Lung (tissue), 12 donors: ENCODE measurements around the gene CD69. TPM values are rescaled to one million over a fixed set of nuclear protein-coding genes. Genes with fewer than 3 reads are reported as not detected.

ENCODE experiments used
- ATAC-seq: fragments of 200-7000 bp; cut with Tn5 transposase; one replicate; pipeline ENCODE4 v1.9.1; 2020; ENCODE audit warnings: moderate number of reproducible peaks; ENCODE audit not compliant: insufficient read depth, low FRiP score
- DNase-seq, 3 donors: peaks; one replicate each; pipeline ENCODE4 v3.0.0-alpha.2; 2013 to 2017
- H3K27ac ChIP-seq, 2 donors: one replicate each; pipeline ENCODE4 v1.5.1; 2013; ENCODE audit warnings: mild to moderate bottlenecking in 2 of 2, moderate library complexity in 2 of 2, control low read depth in 1 of 2, inconsistent platforms in 1 of 2, low read depth in 1 of 2, low read length in 1 of 2
- H3K27me3 ChIP-seq, 3 donors: one replicate each; pipeline ENCODE4 v1.5.1; 2013; ENCODE audit warnings: low read length in 2 of 3; ENCODE audit not compliant: control insufficient read depth in 3 of 3, insufficient read depth in 3 of 3
- H3K36me3 ChIP-seq, 4 donors: one replicate each; pipeline ENCODE4 v1.5.1; 2013; ENCODE audit warnings: low read length in 4 of 4, mild to moderate bottlenecking in 1 of 4, moderate library complexity in 1 of 4; ENCODE audit not compliant: control insufficient read depth in 4 of 4, insufficient read depth in 4 of 4
- H3K4me1 ChIP-seq, 5 donors: one replicate each; pipeline ENCODE4 v1.5.1; 2013; ENCODE audit warnings: low read length in 5 of 5, mild to moderate bottlenecking in 2 of 5, moderate library complexity in 1 of 5; ENCODE audit not compliant: control insufficient read depth in 5 of 5, insufficient read depth in 5 of 5
- H3K4me3 ChIP-seq: one replicate; pipeline ENCODE4 v1.5.1; 2013; ENCODE audit warnings: mild to moderate bottlenecking, control low read depth, moderate library complexity
- H3K9ac ChIP-seq, 2 donors: one replicate each; pipeline ENCODE4 v1.5.1; 2013; ENCODE audit warnings: low read length in 2 of 2, control low read depth in 1 of 2; ENCODE audit not compliant: insufficient read depth in 1 of 2
- H3K9me3 ChIP-seq, 4 donors: one replicate each; pipeline ENCODE4 v1.5.1; 2013; ENCODE audit warnings: low read length in 3 of 4, mild to moderate bottlenecking in 1 of 4, moderate library complexity in 1 of 4; ENCODE audit not compliant: control insufficient read depth in 4 of 4, insufficient read depth in 3 of 4
- CTCF ChIP-seq: IDR thresholded peaks from 2 replicates; pipeline ENCODE4 v1.5.1; 2012; ENCODE audit warnings: mild to moderate bottlenecking; ENCODE audit errors: control extremely low read depth, extremely low read depth
- WGBS, 2 donors: extraction: QIAGEN DNeasy Blood & Tissue Kit; methylation state at CpG; one replicate each; pipeline ENCODE4 v1.1.7; 2013; 5-methylcytosine and 5-hydroxymethylcytosine counted together
- polyA plus RNA-seq, 2 donors: library from polyadenylated mRNA; stranded (reverse); fragments of 200-250 nt; gene quantifications; one replicate each; pipeline ENCODE4 v1.2.1, GENCODE V29; 2013
- total RNA-seq, 2 donors: library from RNA; depleted of rRNA in 1 of 2; stranded (reverse); fragments of >200 nt in 1 of 2; gene quantifications; one replicate each; pipeline ENCODE4 v1.2.1, GENCODE V29; 2014 to 2021
- donor health status: control.
- donor health status: control.
- donor health status: Bipolar disorder and iron deficiency.
- donor health status: healthy.
- donor health status: DM: yes; HTN: yes; CAD: no.

CD69 gene
- total and polyA plus RNA-seq, 4 donors: 3.9 to 17.4 (median 9.7) TPM

GRCh38 chr12:9756170-9756569 lies 4.5 kb downstream of the CD69 start:
- Histone ChIP-seq H3K4me3 (no peak overlapping the region), H3K36me3 (no peaks in the 10 kb centered on the region), H3K27ac (no peak overlapping the region), H3K27me3 (peaks cover 0 to 2% (median 0%) of the 10 kb centered on the region in 3 donors), H3K9ac (no peak overlapping the region), H3K9me3 (no peaks in the 10 kb centered on the region), H3K4me1 (peaks cover 0 to 3% (median 0%) of the 10 kb centered on the region in 5 donors)
- WGBS, 2 donors: 68 to 80% methylated on average over 2 of the region's 2 CpGs
- ATAC-seq (no peak), DNase-seq (no peak)
- no peak for TF ChIP-seq CTCF

GRCh38 chr12:9755567-9755966 lies 5.1 kb downstream of the CD69 start:
- peaks cover 0 to 2% (median 0%) of the 10 kb centered on the region in 3 donors for H3K27me3 ChIP-seq
- no peaks in the 10 kb centered on the region for H3K9me3 ChIP-seq
- H3K27ac ChIP-seq: no peak overlapping the region
- WGBS, 2 donors: 69 to 74% methylated on average over 2 of the region's 2 CpGs
- no peak for TF ChIP-seq CTCF
- no peak overlapping the region for H3K9ac ChIP-seq
- ATAC-seq: no peak
- DNase-seq: no peak
- H3K36me3 ChIP-seq: no peaks in the 10 kb centered on the region
- H3K4me1 ChIP-seq: peaks cover 0 to 7% (median 0%) of the 10 kb centered on the region in 5 donors
- no peak overlapping the region for H3K4me3 ChIP-seq

DNA sequence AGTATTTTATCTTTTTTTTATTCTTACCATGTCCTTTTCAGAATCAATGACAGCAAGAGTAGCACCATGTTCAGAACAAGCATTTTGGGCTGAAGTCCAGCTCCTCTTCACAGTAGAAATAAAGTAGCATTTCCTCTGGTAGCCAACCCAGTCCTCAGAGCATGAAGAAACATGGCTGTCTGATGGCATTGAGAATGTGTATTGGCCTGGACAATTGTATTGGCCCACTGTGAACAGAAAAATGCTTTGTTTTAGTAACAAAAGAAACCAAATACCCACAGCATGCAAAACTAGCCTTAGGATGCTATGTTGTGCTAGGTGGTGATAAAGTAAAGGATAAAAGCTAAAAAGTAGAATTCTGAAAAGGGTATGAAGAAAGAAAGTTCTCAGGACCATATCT lies 5.7 kb downstream of the CD69 start:
- Histone ChIP-seq H3K4me3 (no peak overlapping the region), H3K4me1 (peaks cover 0 to 7% (median 0%) of the 10 kb centered on the region in 5 donors), H3K9me3 (no peaks in the 10 kb centered on the region), H3K27me3 (peaks cover 0 to 4% (median 4%) of the 10 kb centered on the region in 3 donors), H3K9ac (no peak overlapping the region), H3K36me3 (no peaks in the 10 kb centered on the region), H3K27ac (no peak overlapping the region)
- DNase-seq: no peak
- TF ChIP-seq CTCF: no peak
- ATAC-seq: no peak

DNA sequence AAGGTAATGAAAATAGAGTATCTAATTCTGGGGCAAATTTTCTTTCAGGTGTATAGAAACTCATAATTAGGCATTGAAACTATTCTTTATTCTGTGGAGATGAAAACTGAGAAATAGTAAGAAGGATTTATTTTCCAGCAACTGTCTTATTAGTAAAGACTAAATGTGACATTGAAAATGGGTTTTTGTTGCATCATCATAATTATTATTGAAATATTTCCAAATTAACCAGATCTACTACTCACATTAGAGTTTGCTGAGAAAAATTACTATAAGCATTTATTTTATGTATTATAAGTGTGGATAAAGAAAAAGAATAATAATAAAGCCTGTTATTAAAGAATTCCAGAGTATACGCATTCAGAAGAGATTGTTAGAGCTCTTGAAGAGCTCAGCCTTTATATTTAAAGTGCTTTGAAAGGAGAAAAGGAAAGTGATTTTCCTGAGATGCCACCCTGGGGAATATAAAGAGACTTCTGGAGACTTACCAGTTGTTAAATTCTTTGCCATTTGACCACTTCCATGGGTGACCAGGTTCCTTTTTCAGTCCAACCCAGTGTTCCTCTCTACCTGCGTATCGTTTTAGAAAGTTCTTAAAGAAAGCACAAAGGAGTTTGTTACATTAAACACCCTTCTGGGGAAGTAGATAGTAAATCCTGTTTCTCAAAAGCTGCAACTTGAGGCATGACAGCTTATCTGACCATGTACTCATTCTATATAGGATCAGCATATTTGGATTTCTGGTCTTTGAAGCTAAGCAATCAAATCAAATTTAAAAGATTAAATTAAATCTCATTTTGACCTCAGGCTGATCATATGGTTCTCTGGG lies 6.4 kb downstream of the CD69 start:
- Histone ChIP-seq H3K36me3 (no peaks in the 10 kb centered on the region), H3K4me1 (peaks cover 0 to 7% (median 0%) of the 10 kb centered on the region in 5 donors), H3K9me3 (no peaks in the 10 kb centered on the region), H3K4me3 (no peak overlapping the region), H3K27me3 (peaks cover 0 to 5% (median 4%) of the 10 kb centered on the region in 3 donors), H3K27ac (no peak overlapping the region), H3K9ac (no peak overlapping the region)
- DNase-seq: no peak
- no peak for ATAC-seq
- WGBS, 2 donors: 77 to 84% methylated on average over 3 of the region's 3 CpGs
- TF ChIP-seq CTCF: no peak
